HG03457 (cell line): ENCODE results near the gene EDN1.

Experiments
- ATAC-seq: cut with Tn5 transposase; IDR thresholded peaks from one replicate; pipeline ENCODE4 v1.9.1; 2021; ENCODE audit warnings: moderate number of reproducible peaks; ENCODE audit not compliant: unreplicated experiment

The EDN1 gene

GRCh38 chr6:12269110-12269509 is 21.1 kb upstream of the EDN1 start:
- no peak for ATAC-seq

- ATAC-seq: no peak
These were observed 19.5 kb upstream of the EDN1 start for GRCh38 chr6:12270551-12271230.

DNA sequence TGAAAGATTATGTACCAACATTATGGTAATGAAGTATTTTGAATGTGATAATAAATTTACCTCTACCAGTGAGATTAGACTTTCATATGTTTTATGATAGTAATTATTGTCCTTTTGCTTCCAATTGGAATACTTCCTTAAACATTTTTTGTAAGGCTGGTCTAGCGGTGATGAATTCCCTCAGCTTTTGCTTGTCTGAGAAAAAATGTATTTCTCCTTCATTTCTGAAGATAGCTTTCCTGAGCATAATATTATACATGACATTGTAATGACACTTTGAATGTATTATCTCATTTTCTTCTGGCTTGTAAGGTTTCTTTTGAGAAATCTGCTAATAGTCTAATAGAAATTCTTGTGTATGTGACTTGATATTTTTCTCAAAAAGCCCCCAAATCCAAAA is 18.6 kb upstream of the EDN1 start:
- ATAC-seq: no peak

DNA sequence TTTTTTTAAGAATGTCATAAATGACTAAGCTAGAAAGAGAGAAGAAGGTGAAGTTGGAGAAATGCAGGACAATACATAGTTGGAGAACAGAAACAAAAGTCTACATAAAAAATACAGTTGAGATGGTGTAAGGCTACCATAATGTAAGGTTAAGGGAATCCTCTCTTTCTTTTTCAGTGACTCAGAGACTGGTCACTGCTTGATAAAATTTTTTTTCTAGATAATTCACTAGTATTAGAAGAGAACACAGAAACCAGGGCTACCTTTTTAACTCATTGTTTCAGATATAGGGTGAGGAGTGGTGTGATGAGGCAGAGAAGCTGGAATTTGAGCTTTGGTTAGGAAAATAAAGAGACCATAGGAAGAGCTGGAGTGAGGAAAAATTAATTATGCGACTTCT is 18.2 kb upstream of the EDN1 start:
- ATAC-seq: no peak

DNA sequence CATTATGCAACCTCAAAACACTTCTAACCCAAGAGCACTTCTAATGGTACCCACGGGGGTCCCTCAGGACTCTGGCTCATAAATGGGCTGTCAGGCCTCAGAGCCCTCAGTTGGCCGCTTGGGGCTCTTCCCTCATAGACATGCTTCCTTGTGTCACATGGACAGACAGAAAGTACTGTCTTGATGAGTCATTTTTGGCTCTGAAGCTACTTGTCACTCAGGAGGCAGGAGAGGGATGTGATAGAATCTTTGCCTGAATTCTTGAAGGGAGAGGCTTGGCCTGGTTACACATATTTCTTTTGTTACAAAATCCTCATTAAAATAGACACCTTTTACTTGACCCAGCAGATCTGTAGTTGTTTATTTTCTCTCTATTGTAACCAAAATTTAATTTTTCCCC is 15.1 kb upstream of the EDN1 start:
- ATAC-seq: no peak

GRCh38 chr6:12276930-12277315 is 13.2 kb upstream of the EDN1 start:
- no peak for ATAC-seq

GRCh38 chr6:12277386-12277785 is 12.8 kb upstream of the EDN1 start:
- no peak for ATAC-seq

- ATAC-seq: no peak
These were observed 11.2 kb upstream of the EDN1 start for GRCh38 chr6:12278915-12279314.

GRCh38 chr6:12279322-12280091 is 10.7 kb upstream of the EDN1 start:
- ATAC-seq: no peak

DNA sequence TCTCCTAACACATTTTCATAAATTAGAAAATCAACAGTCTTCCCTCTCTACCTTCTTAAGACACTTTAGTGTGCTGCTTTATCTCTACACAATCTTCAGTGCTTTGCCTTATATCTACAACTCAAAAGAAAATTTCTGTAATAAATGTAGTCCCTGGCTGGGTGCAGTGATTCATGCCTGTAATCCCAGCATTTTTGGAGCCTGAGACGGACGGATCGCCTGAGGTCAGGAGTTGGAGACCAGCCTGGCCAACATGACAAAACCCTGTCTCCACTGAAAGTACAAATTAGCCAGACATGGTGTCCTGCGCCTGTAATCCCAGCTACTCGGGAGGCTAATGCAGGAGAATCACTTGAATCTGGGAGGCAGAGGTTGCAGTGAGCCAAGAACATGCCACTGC is 9.7 kb upstream of the EDN1 start:
- no peak for ATAC-seq

- no peak for ATAC-seq
These were observed 9.3 kb upstream of the EDN1 start for GRCh38 chr6:12280902-12281301.

DNA sequence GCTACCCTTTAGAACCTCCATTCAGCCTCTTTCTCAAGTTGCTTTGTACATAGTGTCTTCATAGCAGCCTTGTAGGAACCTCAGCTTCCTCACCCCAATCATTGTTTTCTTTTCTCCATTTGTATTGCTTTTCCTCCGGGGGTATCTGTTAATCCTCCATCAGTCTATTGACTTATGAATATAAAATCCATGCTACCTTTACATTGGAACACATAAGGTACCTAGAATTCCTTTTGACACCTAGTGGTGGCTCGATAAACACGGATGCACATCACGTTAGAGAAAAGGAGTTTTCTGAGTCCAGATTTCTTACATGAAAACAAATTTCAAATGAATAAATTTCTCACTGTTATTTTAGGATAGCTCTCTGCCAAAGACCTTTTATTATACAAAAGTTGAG is 6.3 kb upstream of the EDN1 start:
- ATAC-seq: no peak

DNA sequence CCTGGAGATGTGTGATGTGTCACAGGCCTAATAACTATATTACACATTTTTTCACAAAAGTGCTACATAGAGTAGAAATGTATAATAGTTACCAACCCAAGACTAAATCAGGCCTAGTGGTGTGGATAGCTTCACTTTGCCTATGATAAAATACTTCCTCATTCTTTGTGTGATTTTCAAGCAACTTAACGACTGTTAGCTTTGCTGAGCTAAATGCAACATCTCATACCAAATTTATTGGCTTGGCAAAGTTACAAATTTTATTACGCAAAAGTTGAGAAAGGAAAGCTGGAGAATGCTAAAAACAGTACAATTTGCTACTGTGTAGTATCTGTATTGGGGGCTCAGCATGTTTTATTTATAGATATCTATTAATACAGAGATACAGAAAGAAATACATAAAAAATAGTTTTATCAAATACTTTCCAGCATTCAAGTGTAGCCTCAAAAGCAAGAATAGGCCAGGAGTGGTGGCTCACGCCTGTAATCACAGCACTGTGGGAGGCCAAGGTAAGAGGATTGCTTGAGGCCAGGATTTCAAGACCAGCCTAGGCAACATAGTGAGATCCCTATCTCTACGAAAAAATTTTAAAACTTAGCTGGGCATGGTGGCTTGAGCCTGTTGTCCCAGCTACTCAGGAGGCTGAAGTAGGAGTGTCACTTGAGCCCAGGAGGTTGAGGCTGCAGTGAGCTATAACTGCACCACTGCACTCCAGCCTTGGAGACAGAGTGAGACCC is 3.6 kb upstream of the EDN1 start:
- no peak for ATAC-seq

GRCh38 chr6:12288211-12288618 is 1.9 kb upstream of the EDN1 start:
- ATAC-seq: no peak

DNA sequence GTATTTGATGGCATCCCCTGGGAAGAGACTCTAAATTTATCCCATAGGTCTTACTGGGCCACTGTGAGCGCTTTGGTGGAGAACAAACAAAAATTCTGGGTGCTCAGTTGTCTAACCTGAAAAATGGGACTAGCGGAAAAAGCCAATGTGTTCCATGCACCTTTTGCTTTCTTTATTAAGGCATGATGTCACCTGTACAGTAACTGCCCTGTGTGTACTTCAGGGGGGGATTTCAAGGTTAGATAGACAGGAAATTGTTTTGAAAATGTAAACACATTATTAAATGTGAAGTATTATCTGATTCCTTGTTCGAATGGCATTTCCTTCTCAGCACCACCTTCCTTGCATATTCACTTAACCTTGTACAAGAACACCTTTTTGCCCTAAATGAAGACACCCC is 1.2 kb upstream of the EDN1 start:
- ATAC-seq: no peak

- no peak for ATAC-seq
These were observed 719 bp upstream of the EDN1 start for GRCh38 chr6:12289365-12289919.

GRCh38 chr6:12291071-12291838 is 1.1 kb downstream of the EDN1 start:
- ATAC-seq: no peak

- no peak for ATAC-seq
These were observed 1.9 kb downstream of the EDN1 start for GRCh38 chr6:12291839-12292604.

DNA sequence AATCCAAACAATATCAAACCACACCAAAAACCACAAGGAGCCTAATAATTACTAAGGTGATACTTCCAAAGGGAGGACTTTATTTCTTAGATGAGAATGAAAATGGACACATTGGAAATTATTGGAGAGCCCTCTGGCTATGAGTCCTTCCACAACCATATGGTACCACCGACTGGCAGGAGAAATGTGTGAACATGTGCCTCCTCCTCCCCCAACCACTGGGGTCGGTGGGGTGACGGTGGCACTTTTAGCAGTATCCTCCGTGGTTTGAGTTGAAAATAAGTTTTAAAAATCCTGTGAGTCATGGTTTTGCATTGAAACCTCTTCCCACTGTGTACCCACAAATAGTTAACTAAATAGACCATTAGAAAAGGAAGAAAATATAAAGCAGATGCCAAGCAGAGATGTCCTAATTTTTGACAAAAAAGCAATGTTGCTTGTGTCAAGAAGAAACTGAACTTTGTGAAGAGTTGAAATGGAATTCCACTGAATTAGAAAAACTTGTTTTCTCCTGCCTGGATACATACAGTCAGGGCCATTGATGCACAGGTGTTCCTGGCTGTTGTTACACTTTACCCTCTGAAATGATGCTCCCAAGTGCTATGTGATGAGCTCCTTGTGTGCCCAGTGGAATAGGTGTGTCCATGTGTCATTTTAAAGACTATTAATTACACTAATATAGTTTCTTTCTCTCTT is 3.2 kb downstream of the EDN1 start:
- ATAC-seq: no peak
